GM21447 (cell line): ENCODE data around the gene CD244.
"Not testable (repeated sequence)": the region's sequence is repeated elsewhere in the genome, so short reads cannot be mapped to it uniquely, and the experiment has no call there.

Experiments used
- ATAC-seq: cut with Tn5 transposase; IDR thresholded peaks from one replicate; pipeline ENCODE4 v1.9.1; 2021; ENCODE audit not compliant: unreplicated experiment

The CD244 gene

DNA sequence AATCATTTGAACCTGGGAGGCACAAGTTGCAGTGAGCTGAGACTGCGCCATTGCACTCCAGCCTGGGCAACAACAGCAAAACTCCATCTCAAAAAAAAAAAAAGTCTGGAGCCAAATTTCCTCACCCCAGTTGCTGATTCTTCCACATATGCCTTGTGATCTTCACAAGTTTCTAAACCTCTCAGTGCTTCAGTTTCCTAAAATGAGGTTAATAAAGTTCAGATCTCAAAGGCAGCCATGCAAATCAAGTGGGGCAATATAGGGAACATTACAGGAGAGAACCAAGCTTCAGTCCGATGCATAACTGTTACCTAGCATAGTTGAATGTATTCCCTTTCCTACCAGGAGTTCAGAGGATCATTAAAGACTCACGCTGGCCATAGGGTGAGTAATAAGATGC is 17.5 kb upstream of the CD244 start:
- ATAC-seq = no peak

GRCh38 chr1:160879056-160879455 is 16.4 kb upstream of the CD244 start:
- ATAC-seq = no peak

DNA sequence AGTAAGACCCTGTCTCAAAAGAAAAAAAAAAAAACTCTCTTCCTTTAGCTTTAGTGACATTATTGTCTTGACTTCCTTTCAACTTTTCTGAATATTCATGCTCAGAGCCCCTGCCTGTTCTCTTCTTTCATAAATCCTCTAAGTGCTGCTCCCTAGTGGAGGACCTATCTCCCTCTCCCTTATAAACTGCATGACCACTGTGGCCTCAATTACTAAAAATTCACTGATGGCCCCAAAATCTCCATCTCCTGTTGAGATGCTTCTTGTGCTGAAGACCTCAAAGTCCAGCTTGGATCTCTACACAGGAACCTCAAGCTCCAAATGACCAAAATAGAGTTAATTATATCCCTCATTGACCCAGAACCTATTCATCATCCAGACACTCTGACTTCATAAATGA is 14.5 kb upstream of the CD244 start:
- no peak for ATAC-seq

DNA sequence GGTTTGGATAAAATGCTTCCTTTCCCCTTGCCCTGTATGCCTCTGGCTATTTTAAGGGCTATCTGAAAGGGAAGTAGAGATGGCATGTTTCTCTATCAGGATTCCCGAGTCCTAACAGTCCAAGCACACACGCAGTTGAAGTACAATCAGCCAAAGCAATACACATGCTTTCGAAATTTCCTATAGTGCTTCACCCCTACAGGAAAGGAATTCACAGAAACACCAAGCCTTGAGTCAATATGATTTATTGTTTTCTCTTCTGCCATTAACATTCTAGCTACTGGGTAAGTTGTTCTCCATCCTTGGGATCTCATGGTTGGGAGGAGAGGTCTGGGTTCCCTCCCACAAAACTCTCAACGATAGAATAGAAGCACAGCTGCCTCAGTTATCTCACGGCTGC is 13.6 kb upstream of the CD244 start:
- no peak for ATAC-seq

- ATAC-seq = not testable (repeated sequence)
Observed at GRCh38 chr1:160875591-160875990, 12.9 kb upstream of the CD244 start.

DNA sequence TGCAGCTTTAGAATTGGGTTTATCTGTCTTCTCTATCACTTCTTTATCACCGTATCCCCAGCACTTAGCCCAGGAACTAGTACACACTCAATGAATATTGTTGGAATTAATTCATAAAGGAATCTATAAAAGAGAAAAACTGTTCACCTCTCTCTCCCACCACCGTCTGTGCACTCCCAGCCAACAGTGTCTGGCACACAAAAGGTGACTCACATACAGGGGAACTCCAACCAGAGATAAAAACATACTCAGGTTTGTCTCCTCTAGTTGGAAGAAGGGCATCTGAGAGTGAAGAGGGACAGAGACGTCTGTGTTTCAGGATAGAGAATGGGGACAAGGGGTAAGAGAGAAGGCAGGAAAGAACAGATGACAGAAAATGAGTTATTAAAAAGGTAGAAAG is 12.2 kb upstream of the CD244 start:
- no peak for ATAC-seq

GRCh38 chr1:160868141-160868540 is 5.5 kb upstream of the CD244 start:
- no peak for ATAC-seq

- ATAC-seq = not testable (repeated sequence)
Observed at GRCh38 chr1:160867651-160868050, 5.0 kb upstream of the CD244 start.

DNA sequence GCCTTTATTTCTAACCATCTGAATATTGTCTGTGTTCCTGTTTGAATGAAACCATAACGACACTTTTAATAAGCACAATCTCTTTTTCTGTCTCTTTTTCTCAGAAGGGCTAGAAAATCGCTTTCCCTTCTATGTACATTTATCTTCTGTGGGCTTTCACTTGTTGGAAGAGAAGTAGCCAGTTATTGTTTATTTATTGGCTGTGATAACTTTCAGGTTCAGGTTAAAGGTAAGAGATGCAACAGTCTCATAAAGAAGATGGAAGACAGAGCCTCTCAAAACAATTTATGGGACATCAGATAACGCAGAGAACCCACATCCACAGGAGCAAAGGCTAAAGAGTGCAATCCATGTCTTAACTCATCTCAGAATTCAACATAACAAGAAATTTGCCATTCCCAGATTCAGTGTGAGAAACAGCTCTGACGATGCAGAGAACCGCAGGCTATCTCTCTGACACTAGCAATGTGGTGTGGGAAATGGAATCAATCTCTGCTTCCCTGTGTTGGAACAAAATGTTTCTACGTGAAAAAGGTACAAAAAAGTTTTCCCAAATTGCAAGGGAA is 4.1 kb upstream of the CD244 start:
- ATAC-seq = no peak

DNA sequence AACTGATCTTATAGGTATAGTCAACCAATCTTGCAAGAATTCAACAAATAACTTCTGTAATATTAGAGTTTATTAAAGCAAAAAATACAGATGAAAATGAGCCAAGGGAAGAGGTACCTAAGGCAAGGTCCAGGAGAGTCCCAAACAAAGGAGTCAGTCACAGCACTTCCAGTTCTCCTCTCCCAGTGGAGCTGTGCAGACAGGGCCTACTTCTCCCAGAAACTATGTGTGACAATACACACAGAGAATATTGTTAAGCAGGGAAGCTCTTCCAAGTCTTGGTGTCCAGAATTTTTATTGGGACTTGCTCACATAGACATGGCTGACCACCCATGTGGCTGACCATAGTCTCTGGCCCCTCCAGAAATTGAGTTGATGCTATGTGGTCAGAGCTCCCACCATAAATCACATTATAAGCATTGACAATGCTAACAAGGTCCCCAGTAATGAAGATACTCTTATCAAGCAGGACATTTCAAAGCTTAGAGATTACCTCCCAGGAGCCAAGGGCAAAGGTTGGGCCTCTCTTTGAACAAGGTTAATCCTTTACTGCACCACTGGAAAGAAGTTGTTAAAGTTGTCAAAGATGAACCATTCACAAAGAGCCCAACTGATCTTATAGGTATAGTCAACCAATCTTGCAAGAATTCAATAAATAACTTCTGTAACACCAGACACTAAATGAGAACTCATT is 3.5 kb upstream of the CD244 start:
- ATAC-seq = no peak

- ATAC-seq = no peak
Observed at GRCh38 chr1:160865337-160865736, 2.6 kb upstream of the CD244 start.

- no peak for ATAC-seq
Observed at GRCh38 chr1:160864173-160864572, 1.5 kb upstream of the CD244 start.

GRCh38 chr1:160863774-160864131 is 1.1 kb upstream of the CD244 start:
- ATAC-seq = no peak

DNA sequence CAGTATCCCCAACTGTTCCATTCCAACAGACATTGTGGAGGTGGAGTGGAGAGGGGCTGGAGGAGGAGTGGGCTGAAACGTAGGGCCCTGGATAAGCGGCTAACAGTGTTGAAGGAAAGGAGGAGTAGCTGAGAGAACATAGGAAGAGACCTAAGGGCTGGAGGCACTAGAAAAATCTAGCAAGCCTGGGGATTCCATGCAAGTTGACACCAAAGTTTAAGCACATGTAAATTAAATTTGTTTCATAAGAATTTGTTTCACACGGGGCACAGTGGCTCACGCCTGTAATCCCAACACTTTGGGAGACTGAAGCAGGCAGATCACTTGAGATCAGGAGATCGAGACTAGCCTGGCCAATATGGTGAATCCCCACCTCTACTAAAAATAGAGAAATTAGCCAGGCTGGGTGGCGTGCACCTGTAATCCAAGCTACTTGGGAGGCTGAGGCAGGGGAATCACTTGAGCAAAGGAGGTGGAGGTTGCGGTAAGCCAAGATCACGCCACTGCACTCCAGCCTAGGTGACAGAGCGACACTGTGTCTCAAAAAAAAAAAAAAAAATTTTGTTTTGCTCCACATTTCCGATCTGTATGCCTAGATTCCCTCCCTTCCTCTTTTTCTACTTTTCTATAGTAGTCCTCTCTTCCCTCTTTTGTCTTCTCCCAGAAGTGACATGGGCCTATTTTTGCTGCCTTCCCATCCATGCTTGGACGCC is 530 bp upstream of the CD244 start:
- no peak for ATAC-seq

DNA sequence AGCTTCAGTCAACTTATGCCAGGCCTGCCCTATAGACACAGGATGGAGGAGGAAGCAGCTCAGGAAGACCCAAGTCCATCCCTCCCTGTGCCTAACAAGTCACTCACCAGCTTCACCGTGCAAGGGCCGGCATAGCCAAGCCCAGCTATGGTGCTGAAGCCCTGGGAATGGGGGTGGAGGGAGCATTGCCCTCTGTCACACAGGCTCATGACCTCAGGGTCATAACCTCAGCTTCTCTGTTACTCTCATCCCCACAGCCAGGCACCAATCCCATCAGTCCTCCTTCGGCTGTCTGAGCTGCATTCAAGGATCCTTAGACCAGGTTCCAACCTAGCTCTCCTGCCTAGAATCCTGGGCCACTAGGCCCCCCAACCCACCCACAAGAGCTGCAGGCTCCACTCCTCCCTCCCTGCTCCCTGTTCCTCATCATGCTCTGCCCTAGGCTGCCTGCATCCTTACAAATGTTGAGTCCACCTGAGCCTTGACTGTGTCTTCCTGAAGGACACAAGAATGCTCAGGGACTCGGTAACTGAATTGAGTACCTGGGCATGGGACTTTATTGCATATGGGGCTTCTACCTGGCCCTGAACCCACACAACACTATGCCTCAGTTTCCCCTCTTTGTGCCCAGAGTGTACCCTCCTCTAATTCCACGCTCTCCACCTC is 1.7 kb downstream of the CD244 start:
- no peak for ATAC-seq

- ATAC-seq = no peak
Observed at GRCh38 chr1:160859166-160859565, 3.5 kb downstream of the CD244 start.

DNA sequence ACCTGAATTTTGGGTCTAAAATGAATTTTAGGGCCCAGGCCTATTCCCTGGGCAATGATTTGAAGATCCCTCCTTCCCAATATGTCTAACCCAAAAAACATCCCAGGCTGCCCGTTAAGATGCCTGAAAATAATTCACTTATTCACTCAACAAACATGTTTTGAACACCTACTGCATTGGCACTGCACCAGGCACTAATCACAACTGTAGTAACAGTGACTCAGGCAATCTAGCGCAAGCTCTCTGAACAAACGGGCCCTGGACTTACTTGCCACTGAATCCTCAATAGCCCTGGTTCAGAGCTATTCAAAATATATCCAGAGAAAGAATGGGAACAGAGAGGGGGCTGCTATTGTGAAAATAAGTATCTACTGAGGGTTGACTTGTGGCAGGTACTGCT is 4.2 kb downstream of the CD244 start:
- no peak for ATAC-seq

- ATAC-seq = no peak
Observed at GRCh38 chr1:160858097-160858496, 4.6 kb downstream of the CD244 start.

- ATAC-seq = peak; percentile 86
Observed at GRCh38 chr1:160855181-160855981, 7.3 kb downstream of the CD244 start.

DNA sequence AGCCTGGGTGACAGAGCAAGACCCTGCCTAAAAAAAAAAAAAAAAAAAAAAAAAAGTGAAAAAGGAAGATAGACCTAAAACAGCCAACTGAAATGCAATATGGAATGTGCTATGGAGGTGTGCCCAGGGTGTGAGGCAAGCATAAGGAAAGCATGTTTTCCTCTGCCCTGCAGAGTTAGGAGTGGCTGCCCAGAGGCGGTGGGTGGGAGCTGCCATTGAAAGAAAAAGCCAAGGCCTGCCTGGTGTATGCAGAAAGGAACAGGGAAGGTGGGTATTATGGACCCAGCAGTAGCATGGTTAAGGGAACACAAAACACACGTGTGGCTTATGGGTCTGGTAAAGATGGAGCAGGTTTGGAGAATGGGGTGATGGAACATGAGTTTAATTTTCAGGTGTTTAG is 8.9 kb downstream of the CD244 start:
- ATAC-seq = no peak

GRCh38 chr1:160853014-160853413 is 9.7 kb downstream of the CD244 start:
- no peak for ATAC-seq
